Measurements from ENCODE around the gene PPP1R16B. TPM values are rescaled to one million over a fixed set of nuclear protein-coding genes. Genes with fewer than 3 reads are reported as not detected.

Gene PPP1R16B
- total RNA-seq, 4 donors from 2014 or later = 0.72 to 3.0 (median 1.4) TPM

GRCh38 chr20:38825901-38826625 is 20.6 kb downstream of the PPP1R16B start:
- intact Hi-C loops (cut with DNase I; ENCODE audit: low total_unique reads) = no loop called here
- no peak for TF ChIP-seq POLR2A (IDR thresholded peaks at IDR 0.05)
- TF ChIP-seq, protein P1, sequence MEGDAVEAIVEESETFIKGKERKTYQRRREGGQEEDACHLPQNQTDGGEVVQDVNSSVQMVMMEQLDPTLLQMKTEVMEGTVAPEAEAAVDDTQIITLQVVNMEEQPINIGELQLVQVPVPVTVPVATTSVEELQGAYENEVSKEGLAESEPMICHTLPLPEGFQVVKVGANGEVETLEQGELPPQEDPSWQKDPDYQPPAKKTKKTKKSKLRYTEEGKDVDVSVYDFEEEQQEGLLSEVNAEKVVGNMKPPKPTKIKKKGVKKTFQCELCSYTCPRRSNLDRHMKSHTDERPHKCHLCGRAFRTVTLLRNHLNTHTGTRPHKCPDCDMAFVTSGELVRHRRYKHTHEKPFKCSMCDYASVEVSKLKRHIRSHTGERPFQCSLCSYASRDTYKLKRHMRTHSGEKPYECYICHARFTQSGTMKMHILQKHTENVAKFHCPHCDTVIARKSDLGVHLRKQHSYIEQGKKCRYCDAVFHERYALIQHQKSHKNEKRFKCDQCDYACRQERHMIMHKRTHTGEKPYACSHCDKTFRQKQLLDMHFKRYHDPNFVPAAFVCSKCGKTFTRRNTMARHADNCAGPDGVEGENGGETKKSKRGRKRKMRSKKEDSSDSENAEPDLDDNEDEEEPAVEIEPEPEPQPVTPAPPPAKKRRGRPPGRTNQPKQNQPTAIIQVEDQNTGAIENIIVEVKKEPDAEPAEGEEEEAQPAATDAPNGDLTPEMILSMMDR (IDR thresholded peaks at IDR 0.05) = no peak
- H3K4me3 ChIP-seq (ENCODE audit: low read depth, poor library complexity, severe bottlenecking) = no peak overlapping the region
- 26 to 34% methylated on average over 9 of the region's 9 CpGs for WGBS, 2 donors
- no peak for DNase-seq (ENCODE audit: low spot score in 2 of 2)

DNA sequence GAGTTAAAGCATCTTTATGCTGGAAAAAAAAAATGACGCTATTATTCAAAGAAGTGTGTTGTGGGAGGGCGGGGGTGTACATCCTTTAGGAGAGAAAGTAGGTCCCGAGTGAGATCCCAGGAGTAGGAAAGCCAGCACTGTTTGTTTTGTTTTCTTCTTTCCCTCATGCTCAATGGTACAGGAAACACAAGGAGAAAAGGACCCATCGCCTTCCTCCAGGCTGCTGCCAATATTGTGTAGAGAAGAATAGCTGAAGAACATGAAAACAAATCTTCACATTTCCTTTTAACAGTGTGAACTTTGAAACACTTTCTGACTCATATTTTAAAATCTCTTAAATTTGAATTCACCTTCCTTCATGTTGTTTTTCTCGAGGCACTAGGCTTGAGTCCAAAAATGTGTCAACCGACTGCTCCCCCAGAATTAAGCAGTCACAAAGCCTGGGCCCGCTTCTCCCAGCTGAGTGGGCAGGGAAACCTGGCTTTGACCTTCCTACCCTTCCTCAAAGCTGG is 22.3 kb downstream of the PPP1R16B start:
- intact Hi-C loops (cut with DNase I; ENCODE audit: low total_unique reads) = no loop called here
- TF ChIP-seq, protein P1 (IDR thresholded peaks at IDR 0.05) = no peak
- TF ChIP-seq POLR2A (IDR thresholded peaks at IDR 0.05) = no peak
- no peak for DNase-seq (ENCODE audit: low spot score in 2 of 2)
- H3K4me3 ChIP-seq (ENCODE audit: low read depth, poor library complexity, severe bottlenecking) = no peak overlapping the region
- WGBS, 2 donors = 47 to 49% methylated on average over 7 of the region's 7 CpGs

DNA sequence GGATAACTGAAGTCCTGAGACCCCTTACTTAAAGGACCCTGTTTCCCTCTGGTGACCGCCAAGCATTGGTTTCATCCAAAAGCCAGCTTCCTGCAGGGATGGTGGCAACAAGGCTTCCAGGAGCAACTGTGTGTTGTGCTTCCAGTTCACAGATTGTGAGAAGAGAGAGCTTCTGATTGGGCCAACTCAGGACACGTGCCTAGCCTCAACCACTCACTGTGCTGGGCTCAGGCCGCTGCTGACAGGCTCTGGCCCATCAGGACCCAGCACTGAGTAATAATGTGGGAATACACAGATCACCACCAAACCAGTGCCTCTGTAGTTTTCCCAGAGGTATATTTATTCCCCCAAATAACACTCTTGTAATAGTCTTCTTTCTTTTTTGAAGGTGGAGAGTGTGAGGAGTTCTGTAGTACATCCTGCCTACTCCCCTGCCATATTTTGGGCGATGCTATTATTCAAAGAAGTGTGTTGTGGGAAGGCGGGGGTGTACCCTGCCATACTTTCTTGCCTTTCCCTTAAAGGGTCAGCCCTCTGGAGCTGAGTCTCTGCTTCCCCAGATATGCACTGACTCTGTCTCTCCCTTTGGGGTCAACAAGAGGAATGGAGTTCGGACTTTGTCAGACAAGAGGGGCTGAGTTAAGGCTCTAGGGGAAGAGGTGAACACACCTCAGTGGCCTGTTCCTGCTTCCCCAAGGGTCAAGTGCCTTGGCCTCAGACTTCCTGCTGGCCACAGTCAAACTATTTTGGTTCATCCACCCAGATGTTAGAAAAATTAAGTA is 23.2 kb downstream of the PPP1R16B start:
- no peak for TF ChIP-seq POLR2A (IDR thresholded peaks at IDR 0.05)
- TF ChIP-seq, protein P1 (IDR thresholded peaks at IDR 0.05) = no peak
- 85 to 90% methylated on average over 6 of the region's 6 CpGs for WGBS, 2 donors
- H3K4me3 ChIP-seq (ENCODE audit: low read depth, poor library complexity, severe bottlenecking) = no peak overlapping the region
- intact Hi-C loops (cut with DNase I; ENCODE audit: low total_unique reads) = no loop called here
- DNase-seq (ENCODE audit: low spot score in 2 of 2) = no peak

DNA sequence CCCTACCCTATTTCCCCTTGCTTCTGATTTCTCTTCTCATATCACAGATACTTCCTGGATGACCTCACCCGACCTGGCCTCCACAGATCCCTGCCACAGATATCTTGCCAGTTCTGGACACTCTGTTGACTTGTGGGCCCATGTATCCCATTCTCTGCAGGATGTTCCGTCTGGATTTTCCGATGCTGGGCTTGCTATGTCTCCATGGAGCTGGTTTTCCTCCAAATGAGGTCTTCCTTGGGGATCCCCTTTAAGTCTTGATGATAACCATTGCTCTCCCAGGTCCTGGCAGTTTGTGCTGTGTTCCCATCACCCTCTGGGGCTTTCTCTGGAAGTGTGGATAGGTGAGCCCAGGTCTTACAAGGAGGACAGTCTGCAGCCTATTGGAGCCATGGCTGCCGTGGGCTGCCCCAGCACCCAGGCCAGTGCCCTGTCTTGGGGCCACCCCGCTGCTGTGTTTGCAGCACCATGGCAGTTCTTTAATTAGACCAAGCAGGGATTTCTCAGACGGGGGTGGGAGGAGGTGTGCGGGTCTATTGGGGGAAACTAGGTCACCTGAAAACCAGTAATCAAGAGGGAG is 23.9 kb downstream of the PPP1R16B start:
- intact Hi-C loops (cut with DNase I; ENCODE audit: low total_unique reads) = no loop called here
- no peak overlapping the region for H3K4me3 ChIP-seq (ENCODE audit: low read depth, poor library complexity, severe bottlenecking)
- no peak for DNase-seq (ENCODE audit: low spot score in 2 of 2)
- TF ChIP-seq, protein P1 (IDR thresholded peaks at IDR 0.05) = no peak
- TF ChIP-seq POLR2A (IDR thresholded peaks at IDR 0.05) = no peak
- 78 to 80% methylated on average over 7 of the region's 7 CpGs for WGBS, 2 donors

DNA sequence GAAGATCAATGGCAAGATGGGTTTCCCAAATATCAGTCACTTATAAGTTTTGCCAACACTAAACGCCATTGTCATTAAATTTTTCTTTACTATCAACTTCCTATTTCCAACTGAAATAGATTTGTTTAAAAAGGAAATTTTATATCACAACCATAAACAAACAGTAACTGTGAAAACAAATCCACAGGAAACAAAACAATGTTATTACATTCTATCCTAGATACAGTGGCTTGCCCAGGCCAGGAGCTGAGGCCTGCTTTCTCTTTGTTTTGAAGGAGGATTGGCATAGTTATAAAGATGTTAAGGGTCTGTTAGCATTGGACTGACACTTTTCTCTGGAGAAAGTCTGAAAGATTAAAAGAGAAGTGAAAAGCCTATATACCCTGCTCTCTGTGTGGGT is 24.9 kb downstream of the PPP1R16B start:
- 80 to 88% methylated on average over 1 of the region's 1 CpG for WGBS, 2 donors
- no peak for TF ChIP-seq POLR2A (IDR thresholded peaks at IDR 0.05)
- TF ChIP-seq, protein P1 (IDR thresholded peaks at IDR 0.05) = no peak
- DNase-seq (ENCODE audit: low spot score in 2 of 2) = no peak
- H3K4me3 ChIP-seq (ENCODE audit: low read depth, poor library complexity, severe bottlenecking) = no peak overlapping the region
- intact Hi-C loops (cut with DNase I; ENCODE audit: low total_unique reads) = no loop called here
